ENCODE results near the gene FBXW9.
"Not testable (repeated sequence)": the region's sequence is repeated elsewhere in the genome, so short reads cannot be mapped to it uniquely, and the experiment has no call there.

FBXW9 gene

GRCh38 chr19:12678039-12678438, 18.4 kb downstream of the FBXW9 start:
- not testable (repeated sequence) for DNase-seq

DNA sequence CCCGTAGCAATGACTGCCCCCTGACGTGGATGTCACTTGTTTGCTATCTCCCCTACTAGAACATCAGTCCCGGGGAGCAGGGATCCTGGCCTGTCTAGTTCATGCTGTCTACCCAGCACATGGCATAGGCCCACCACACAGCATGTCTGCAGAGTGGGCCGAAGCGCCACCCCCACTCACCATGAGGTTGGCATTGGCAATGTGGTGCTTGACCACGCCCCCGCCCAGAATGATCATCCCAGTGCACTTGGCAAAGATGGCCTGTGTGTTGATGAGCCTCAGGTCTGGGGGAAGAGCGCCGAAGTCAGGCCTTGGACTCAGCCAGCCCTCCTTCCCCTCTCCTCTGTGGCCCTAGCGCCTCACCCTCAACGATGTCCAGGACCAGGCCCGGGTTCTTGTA, 19.5 kb downstream of the FBXW9 start:
- no peak for DNase-seq

- peak; percentile 76 for DNase-seq
Observed at GRCh38 chr19:12676384-12676792, 20.0 kb downstream of the FBXW9 start.

DNA sequence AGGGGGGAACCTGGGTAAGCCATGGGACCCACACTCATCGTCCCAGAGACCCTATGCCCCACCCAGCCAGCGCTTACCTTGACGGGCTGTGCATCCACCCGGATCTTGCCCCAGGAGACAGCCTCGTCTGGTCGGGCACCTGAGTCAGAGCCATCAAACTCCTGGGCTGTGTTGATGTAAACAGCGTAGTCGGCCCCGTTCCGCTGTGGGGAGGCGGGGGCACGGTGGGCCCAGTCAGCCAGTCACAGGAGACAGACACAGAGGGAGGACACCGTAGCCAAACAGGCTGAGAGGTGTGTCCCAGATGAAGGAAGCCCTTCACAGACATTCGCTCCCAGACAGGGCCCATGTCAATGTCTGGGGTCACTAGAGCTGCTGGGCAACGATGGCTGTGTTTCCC, 20.5 kb downstream of the FBXW9 start:
- DNase-seq: no peak

- DNase-seq: no peak
Observed at GRCh38 chr19:12675399-12675798, 21.0 kb downstream of the FBXW9 start.

- no peak for DNase-seq
Observed at GRCh38 chr19:12672744-12673143, 23.7 kb downstream of the FBXW9 start.

DNA sequence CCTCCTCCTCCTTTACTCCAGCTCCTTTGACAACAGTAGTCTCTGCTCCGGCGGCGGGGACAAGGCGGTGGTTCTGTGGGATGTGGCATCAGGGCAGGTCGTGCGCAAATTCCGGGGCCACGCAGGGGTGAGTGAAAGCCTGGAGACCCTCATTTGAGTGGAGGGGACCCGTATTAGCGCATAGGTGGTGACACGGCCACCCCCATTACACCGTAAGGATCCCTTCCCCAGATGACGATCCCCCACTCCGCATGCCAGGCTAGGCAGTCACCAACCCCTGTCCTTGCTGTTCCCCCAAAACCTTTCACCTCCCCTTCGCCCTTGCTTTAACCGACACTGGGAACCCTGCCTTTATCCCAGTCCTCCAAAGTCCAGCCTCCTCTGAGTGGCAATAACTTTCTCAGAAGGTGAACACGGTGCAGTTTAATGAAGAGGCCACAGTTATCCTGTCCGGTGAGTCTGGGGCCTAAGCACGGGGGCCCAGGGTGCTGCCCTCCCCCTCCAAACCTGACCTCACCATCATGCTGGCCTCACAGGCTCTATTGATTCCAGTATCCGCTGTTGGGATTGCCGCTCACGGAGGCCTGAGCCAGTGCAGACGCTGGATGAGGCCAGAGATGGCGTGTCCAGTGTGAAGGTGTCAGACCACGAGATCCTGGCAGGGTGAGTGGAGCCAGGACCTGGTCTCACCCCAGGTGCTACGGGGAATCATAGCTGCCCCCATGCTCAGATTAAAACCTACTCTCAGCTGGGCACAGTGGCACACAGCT, 26.1 kb downstream of the FBXW9 start:
- no peak for DNase-seq

- DNase-seq: peak; percentile 73
Observed at GRCh38 chr19:12669270-12670158, 26.9 kb downstream of the FBXW9 start.

GRCh38 chr19:12668932-12669269, 27.5 kb downstream of the FBXW9 start:
- DNase-seq: peak; percentile 82

DNA sequence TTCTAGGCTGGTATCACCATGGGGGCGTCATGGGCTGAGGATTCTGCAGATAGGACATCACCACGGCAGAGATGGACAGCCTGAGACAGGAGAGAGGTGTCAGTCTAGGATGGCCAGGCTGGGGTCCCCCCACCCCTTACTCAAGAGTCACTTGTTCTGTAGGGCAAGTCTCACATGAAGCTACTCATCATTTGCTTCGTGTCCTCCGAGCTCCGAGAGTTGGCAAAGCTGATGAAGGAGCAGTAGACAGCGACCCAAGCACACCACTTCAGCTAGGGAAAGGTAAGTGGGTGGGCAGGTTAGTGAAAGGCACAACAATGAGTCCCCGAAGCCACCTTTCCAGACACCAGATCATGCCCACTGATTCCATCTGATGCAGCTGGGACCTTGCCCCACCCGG, 28.1 kb downstream of the FBXW9 start:
- no peak for DNase-seq

DNA sequence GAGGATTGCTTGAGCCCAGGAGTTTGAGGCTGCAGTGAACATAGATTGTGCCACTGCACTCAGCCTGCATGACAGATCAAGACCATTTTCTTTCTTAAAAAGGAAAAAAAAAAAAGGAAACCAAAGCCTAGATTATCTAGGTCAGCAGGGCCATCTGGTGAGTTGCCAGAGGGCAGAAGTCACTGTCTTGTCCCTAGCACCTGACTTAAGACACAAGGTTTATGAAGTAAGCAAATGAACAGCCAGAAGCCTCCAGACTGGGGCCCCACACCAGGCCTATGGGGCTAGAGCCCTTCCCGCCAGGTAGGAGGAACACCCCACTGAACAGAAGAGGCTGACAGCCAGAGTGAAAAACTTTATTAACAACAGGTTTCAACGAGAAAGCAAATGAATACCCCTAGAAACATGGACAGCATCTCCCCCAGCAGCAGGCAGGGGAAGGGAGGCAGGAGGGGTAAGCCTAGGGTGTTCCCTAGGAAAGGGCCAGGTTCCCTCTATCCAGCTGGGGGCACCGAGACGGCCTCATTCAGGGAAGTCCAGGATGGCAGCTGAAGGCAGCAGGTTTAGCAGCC, 28.6 kb downstream of the FBXW9 start:
- no peak for DNase-seq

- peak; percentile 84 for DNase-seq
Observed at GRCh38 chr19:12666265-12667048, 30.0 kb downstream of the FBXW9 start, which contains the start of the genes MAN2B1 and WDR83. Gene MAN2B1, minus strand, starts transcription at chr19:12666742. Its CDS starts 41 bp downstream, at chr19:12666701. Gene WDR83, plus strand, starts transcription at chr19:12666807. Its CDS starts 2,984 bp downstream, at chr19:12669791.

GRCh38 chr19:12665671-12666264, 30.7 kb downstream of the FBXW9 start:
- peak; percentile 40 for DNase-seq

DNA sequence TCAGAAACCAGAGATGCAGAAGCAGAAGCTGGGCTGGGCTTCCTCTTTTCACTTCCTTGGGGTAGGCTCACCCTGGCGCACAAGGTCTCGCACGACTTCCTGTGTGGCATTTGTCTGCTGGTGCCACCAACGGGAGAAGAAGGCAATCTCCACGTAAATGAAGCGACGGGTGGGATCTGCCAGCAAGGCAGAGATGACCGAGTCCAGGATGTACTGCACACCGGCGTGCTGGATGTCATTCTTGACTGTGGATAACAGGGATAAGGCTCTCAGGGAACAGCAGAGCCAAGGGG, 31.2 kb downstream of the FBXW9 start:
- DNase-seq: peak; percentile 84

DNA sequence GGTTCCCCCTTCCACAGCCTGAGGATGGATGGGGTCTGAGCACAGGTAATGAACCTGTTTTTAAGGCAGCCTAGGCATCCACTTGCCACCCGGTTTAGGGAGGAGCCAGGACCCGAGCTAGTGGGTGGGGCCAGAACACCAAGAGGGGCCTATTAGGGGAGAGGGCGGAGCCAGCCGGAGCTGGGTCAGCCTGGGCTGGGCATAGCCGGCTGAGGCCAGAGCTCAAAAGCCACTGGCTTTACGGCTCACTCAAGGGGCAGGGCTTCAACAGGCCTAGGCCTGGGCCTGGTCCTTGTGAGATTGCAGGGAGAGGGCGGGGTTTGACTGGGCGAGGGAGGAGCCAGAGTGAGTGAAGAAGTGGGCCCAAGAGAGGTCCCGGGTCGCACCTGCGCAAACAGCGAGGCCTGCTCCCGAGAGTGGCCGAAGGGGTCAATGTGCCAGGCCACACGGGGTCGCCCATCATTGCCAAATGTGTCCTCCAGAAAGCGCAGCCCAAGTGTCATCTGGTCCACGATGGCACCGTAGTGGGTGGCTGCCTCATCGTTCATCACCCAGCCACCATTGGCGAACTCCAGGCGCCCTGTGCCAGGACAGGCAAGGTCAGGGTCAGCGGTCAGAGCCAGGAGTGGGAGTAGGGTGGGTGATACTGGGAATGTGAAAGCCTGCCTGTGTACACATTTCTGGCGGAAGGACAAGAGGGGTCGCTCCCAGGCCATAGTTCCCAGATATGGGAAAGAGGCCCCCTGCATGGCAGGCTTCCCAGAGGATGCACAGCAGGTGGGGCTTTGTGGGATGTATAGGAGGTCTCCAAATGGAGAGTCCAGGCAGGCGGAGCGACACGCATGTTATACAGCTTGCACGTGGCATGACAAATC, 31.8 kb downstream of the FBXW9 start:
- DNase-seq: no peak

GRCh38 chr19:12660980-12661379, 35.5 kb downstream of the FBXW9 start:
- DNase-seq: no peak

- no peak for DNase-seq
Observed at GRCh38 chr19:12657966-12658365, 38.5 kb downstream of the FBXW9 start.

- no peak for DNase-seq
Observed at GRCh38 chr19:12656899-12657571, 39.4 kb downstream of the FBXW9 start.

GRCh38 chr19:12655546-12655945, 40.9 kb downstream of the FBXW9 start:
- no peak for DNase-seq

- DNase-seq: no peak
Observed at GRCh38 chr19:12652219-12652618, 44.2 kb downstream of the FBXW9 start.

DNA sequence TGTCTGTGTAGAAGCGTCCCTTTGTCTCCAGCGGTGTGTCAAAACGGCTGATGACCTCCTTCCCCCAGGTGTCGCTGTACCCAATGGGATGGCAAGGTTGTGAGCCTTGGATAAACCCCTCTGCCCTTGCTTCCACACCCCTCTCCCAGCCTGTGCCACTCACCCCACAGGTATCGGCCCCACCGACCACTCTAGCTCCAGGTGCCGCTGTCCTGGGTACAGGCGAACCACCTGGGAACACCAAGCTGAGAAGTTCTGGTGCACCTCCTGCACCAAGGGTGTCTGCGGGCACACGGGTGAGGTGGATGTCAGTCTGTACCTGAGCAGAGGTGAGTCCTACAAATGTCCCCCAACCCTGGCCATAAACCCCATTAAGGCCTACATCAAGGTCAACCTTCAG, 46.5 kb downstream of the FBXW9 start:
- no peak for DNase-seq
